Ovary (tissue), 3 donors: ENCODE data around the gene TNFAIP8L3.

Experiments
- CTCF ChIP-seq, 3 donors: fragments of 450-650 bp in 2 of 3; fragments of 200-600 bp in 1 of 3; IDR thresholded peaks; one replicate each; pipeline versions ENCODE4 v1.5.1 to v1.8.0; 2016 to 2022; ENCODE audit warnings: antibody characterized with exemption in 3 of 3, mild to moderate bottlenecking in 1 of 3
- POLR2A ChIP-seq: fragments of 450-650 bp; IDR thresholded peaks from one replicate; pipeline ENCODE4 v1.6.1; 2017; ENCODE audit warnings: antibody characterized with exemption, mild to moderate bottlenecking, moderate library complexity
- donor health status: DM: no; HTN: no; CAD: no.

DNA sequence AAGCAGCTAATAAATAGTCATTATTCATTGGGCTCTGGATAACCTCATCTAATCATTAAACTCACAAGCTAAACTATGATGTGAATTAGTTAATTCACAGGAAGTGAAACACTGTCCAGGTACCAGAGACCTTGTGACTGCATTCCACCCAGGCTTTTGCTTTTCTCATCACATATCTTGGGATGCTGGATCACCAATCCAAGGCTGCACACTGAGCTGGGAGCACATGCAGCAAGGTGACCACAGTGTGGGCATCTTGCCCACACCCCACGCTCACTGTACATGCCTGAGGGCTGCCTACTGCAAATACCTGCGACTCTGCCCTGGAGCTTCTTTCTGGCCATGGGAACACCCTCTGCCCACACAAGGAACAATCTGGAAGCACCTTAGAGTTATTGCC, 40.6 kb upstream of the TNFAIP8L3 start:
- TF ChIP-seq POLR2A (no peak), CTCF (IDR thresholded peaks at IDR 0.05) (no peak)
